Measurements from ENCODE around the gene EPM2A.

EPM2A gene

DNA sequence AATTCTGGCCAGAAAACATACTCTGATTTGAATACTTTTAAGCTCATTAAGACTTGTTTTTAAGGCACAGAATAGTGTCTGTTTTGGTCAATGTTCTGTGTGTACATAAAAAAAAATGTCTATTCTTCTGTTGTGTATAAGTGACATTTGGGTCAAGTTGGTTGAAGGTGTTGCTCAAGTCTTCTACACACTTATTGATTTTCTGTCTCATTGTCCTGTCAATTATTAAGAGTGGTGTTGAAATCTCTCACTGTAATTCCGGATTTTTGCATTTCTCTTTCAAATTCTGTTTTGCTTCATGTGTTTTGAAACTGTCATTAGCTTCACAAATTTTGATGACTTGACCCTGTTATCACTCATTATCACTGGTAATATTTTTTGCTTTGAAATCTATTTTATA is 37.5 kb upstream of the EPM2A start:
- Histone ChIP-seq H4K20me1 (ENCODE audit: control insufficient read depth, insufficient read depth, low read depth, low read length) (no peaks in the 10 kb centered on the region), H3K36me3 (ENCODE audit: control insufficient read depth, low read length) (no peaks in the 10 kb centered on the region), H3K27me3 (ENCODE audit: control insufficient read depth, low read length) (no peaks in the 10 kb centered on the region), H3K9me3 (ENCODE audit: control insufficient read depth, insufficient read depth, low read length) (no peaks in the 10 kb centered on the region), H3K4me3 (ENCODE audit: low read length) (no peak overlapping the region), H3K4me1 (ENCODE audit: control insufficient read depth, low read length) (no peaks in the 10 kb centered on the region), H3F3A (ENCODE audit: control insufficient read depth, insufficient read depth) (no peaks in the 10 kb centered on the region), H3K4me2 (ENCODE audit: low read length) (no peak overlapping the region), H3K79me2 (ENCODE audit: control insufficient read depth, low read length) (no peaks in the 10 kb centered on the region), H3K27ac (ENCODE audit: low read depth, low read length) (no peak overlapping the region), H3K9me2 (replicated peaks; ENCODE audit: control insufficient read depth, low read length) (no peaks in the 10 kb centered on the region)
- TF ChIP-seq EZH2phosphoT487 (IDR thresholded peaks at IDR 0.05; ENCODE audit: borderline replicate concordance, low read length), result no peak
- TF ChIP-seq CTCF (IDR thresholded peaks at IDR 0.05; ENCODE audit: low read depth, low read length, poor library complexity, severe bottlenecking), result no peak

DNA sequence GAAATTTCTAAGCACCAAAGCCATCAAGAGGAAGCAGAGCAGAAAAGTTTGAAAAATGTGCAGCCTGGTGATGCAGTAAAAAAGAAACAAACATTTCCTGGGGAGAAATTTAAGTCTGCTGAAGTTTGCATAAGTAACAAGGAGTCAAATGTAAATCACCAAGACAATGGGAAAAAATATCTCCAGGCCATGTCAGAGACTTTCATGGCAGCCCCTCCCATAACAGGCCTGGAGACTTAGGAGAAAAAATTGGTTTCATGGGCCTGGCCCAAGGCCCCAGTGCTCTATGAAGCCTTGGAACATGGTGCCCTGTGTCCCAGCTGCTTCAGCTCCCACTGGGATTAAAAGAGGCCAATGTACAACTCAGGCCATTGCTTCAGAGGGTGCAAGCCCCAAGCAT is 30.1 kb upstream of the EPM2A start:
- peaks cover 30% of the 10 kb centered on the region for H3K4me1 ChIP-seq (ENCODE audit: control insufficient read depth, low read length)
- no peaks in the 10 kb centered on the region for H3K27me3 ChIP-seq (ENCODE audit: control insufficient read depth, low read length)
- no peaks in the 10 kb centered on the region for H3K36me3 ChIP-seq (ENCODE audit: control insufficient read depth, low read length)
- no peak overlapping the region for H3K4me3 ChIP-seq (ENCODE audit: low read length)
- no peaks in the 10 kb centered on the region for H4K20me1 ChIP-seq (ENCODE audit: control insufficient read depth, insufficient read depth, low read depth, low read length)
- H3K27ac ChIP-seq (ENCODE audit: low read depth, low read length), result no peak overlapping the region
- H3K9me3 ChIP-seq (ENCODE audit: control insufficient read depth, insufficient read depth, low read length), result no peaks in the 10 kb centered on the region
- H3F3A ChIP-seq (ENCODE audit: control insufficient read depth, insufficient read depth), result no peaks in the 10 kb centered on the region
- no peak for TF ChIP-seq CTCF (IDR thresholded peaks at IDR 0.05; ENCODE audit: low read depth, low read length, poor library complexity, severe bottlenecking)
- no peak for TF ChIP-seq EZH2phosphoT487 (IDR thresholded peaks at IDR 0.05; ENCODE audit: borderline replicate concordance, low read length)
- no peak overlapping the region for H3K4me2 ChIP-seq (ENCODE audit: low read length)
- H3K79me2 ChIP-seq (ENCODE audit: control insufficient read depth, low read length), result no peaks in the 10 kb centered on the region
- no peaks in the 10 kb centered on the region for H3K9me2 ChIP-seq (replicated peaks; ENCODE audit: control insufficient read depth, low read length)

DNA sequence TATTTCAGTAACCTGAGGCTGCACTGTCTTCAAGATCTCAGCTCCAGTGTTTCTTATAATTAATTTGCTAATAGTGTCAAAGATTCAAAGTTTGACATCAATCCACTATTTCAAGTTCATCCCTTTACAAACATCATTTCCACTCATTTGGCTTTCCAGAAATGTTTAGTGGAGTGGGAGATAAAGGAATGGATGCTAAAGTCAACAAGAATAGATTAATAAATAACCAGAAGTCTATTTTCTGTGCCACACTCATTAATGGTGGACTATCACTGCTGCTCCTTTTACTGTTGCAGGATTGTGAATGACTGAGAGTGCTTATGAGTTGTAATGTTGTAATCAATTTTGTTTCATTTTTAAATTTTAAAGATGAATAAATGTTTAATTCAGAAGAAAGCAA is 28.4 kb upstream of the EPM2A start:
- H4K20me1 ChIP-seq (ENCODE audit: control insufficient read depth, insufficient read depth, low read depth, low read length), result no peaks in the 10 kb centered on the region
- H3K27ac ChIP-seq (ENCODE audit: low read depth, low read length), result no peak overlapping the region
- H3K4me2 ChIP-seq (ENCODE audit: low read length), result peak overlapping the region; percentile 23
- H3K9me3 ChIP-seq (ENCODE audit: control insufficient read depth, insufficient read depth, low read length), result no peaks in the 10 kb centered on the region
- peaks cover 30% of the 10 kb centered on the region for H3K4me1 ChIP-seq (ENCODE audit: control insufficient read depth, low read length)
- no peaks in the 10 kb centered on the region for H3K27me3 ChIP-seq (ENCODE audit: control insufficient read depth, low read length)
- TF ChIP-seq EZH2phosphoT487 (IDR thresholded peaks at IDR 0.05; ENCODE audit: borderline replicate concordance, low read length) (no peak), CTCF (IDR thresholded peaks at IDR 0.05; ENCODE audit: low read depth, low read length, poor library complexity, severe bottlenecking) (no peak)
- H3K79me2 ChIP-seq (ENCODE audit: control insufficient read depth, low read length), result no peaks in the 10 kb centered on the region
- H3K4me3 ChIP-seq (ENCODE audit: low read length), result no peak overlapping the region
- H3K9me2 ChIP-seq (replicated peaks; ENCODE audit: control insufficient read depth, low read length), result no peaks in the 10 kb centered on the region
- no peaks in the 10 kb centered on the region for H3K36me3 ChIP-seq (ENCODE audit: control insufficient read depth, low read length)
- H3F3A ChIP-seq (ENCODE audit: control insufficient read depth, insufficient read depth), result no peaks in the 10 kb centered on the region

DNA sequence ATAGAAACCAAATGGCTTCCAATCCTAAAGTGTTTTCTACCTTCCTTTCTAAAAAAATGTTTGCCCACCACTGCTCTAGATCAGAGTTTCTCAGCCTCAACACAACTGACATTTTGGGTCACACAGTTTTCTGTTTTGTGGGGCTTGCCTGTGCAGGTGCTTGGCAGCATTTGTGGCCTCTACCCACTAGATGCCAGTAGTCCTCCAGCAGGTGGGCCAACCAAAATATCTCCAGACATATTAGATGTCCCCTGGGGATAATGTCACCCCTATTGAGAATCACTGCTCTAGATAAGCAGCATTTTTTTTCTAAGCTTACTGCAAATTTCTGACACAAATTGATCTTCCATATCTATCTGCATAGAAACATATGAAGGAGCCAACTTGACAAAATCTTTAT is 26.3 kb upstream of the EPM2A start:
- Histone ChIP-seq H3K9me3 (ENCODE audit: control insufficient read depth, insufficient read depth, low read length) (no peaks in the 10 kb centered on the region), H4K20me1 (ENCODE audit: control insufficient read depth, insufficient read depth, low read depth, low read length) (no peaks in the 10 kb centered on the region), H3K4me2 (ENCODE audit: low read length) (peak overlapping the region; percentile 11; the same call in 1 of the 2 replicates), H3K79me2 (ENCODE audit: control insufficient read depth, low read length) (no peaks in the 10 kb centered on the region), H3K4me1 (ENCODE audit: control insufficient read depth, low read length) (peaks cover 30% of the 10 kb centered on the region), H3K27me3 (ENCODE audit: control insufficient read depth, low read length) (no peaks in the 10 kb centered on the region), H3K27ac (ENCODE audit: low read depth, low read length) (no peak overlapping the region), H3K9me2 (replicated peaks; ENCODE audit: control insufficient read depth, low read length) (no peaks in the 10 kb centered on the region), H3K4me3 (ENCODE audit: low read length) (no peak overlapping the region), H3K36me3 (ENCODE audit: control insufficient read depth, low read length) (no peaks in the 10 kb centered on the region), H3F3A (ENCODE audit: control insufficient read depth, insufficient read depth) (no peaks in the 10 kb centered on the region)
- TF ChIP-seq CTCF (IDR thresholded peaks at IDR 0.05; ENCODE audit: low read depth, low read length, poor library complexity, severe bottlenecking), result peak; percentile 60
- TF ChIP-seq EZH2phosphoT487 (IDR thresholded peaks at IDR 0.05; ENCODE audit: borderline replicate concordance, low read length), result no peak

Measured in DOHH2 (cell line).